ENCODE data around the gene KRAS. TPM values are rescaled to one million over a fixed set of nuclear protein-coding genes. Genes with fewer than 3 reads are reported as not detected.
A peak's percentile ranks its signal among the peaks of the same experiment; 100 is the strongest.

KRAS gene
- total RNA-seq, 4 donors from 2014 or later, result 4.6 to 39.5 (median 23.8) TPM

GRCh38 chr12:25197608-25198007, 53.1 kb downstream of the KRAS start:
- Histone ChIP-seq H3K4me1 (peaks cover 0 to 4% of the 10 kb centered on the region in 2 donors), H3K9me3 (no peaks in the 10 kb centered on the region), H3K4me3 (no peak overlapping the region), H3K27me3 (no peaks in the 10 kb centered on the region), H3K27ac (no peak overlapping the region), H3K36me3 (no peaks in the 10 kb centered on the region)
- intact Hi-C loops (cut with DNase I; ENCODE audit: low total_unique reads), result no loop called here
- no peak for DNase-seq
- TF ChIP-seq CTCF (IDR thresholded peaks at IDR 0.05), result no peak
- no peak for TF ChIP-seq POLR2A (IDR thresholded peaks at IDR 0.05)

- Histone ChIP-seq H3K4me3 (peak within 1 kb of the TSS; percentile 60 to 77), H3K36me3 (no peaks in the 10 kb centered on the region), H3K27ac (peak within 1 kb of the TSS; percentile 91 to 92), H3K4me1 (peaks cover 0 to 4% of the 10 kb centered on the region in 2 donors), H3K9me3 (no peaks in the 10 kb centered on the region), H3K27me3 (no peaks in the 10 kb centered on the region)
- intact Hi-C loops (cut with DNase I; ENCODE audit: low total_unique reads), result no loop called here
- peak in 1 of 4 experiments; percentile 18 for TF ChIP-seq CTCF (IDR thresholded peaks at IDR 0.05)
- peak; percentile 84 to 85 for TF ChIP-seq POLR2A (IDR thresholded peaks at IDR 0.05)
- DNase-seq, result peak; percentile 98
Observed at GRCh38 chr12:25195056-25195971, 55.4 kb downstream of the KRAS start, which contains the start of the genes DNAI7 and ETFRF1. Gene DNAI7 (minus strand): TSS chr12:25195160. CDS start chr12:25195078, 82 bp downstream. Gene ETFRF1 (plus strand): TSS chr12:25195237. CDS start chr12:25203957, 8,720 bp downstream.

- no peaks in the 10 kb centered on the region for H3K27me3 ChIP-seq
- H3K4me1 ChIP-seq, result peaks cover 0 to 4% of the 10 kb centered on the region in 2 donors
- H3K9me3 ChIP-seq, result no peaks in the 10 kb centered on the region
- DNase-seq, result no peak
- H3K36me3 ChIP-seq, result no peaks in the 10 kb centered on the region
- H3K27ac ChIP-seq, result peak overlapping the region; percentile 91 to 92
- intact Hi-C loops (cut with DNase I; ENCODE audit: low total_unique reads), result no loop called here
- peak overlapping the region; percentile 60 to 77 for H3K4me3 ChIP-seq
- TF ChIP-seq CTCF (IDR thresholded peaks at IDR 0.05) (no peak), POLR2A (IDR thresholded peaks at IDR 0.05) (no peak)
Observed at GRCh38 chr12:25194722-25195055, 56.0 kb downstream of the KRAS start.

GRCh38 chr12:25194214-25194613, 56.5 kb downstream of the KRAS start:
- Histone ChIP-seq H3K27ac (no peak overlapping the region), H3K4me1 (peaks cover 0 to 4% of the 10 kb centered on the region in 2 donors), H3K9me3 (no peaks in the 10 kb centered on the region), H3K27me3 (no peaks in the 10 kb centered on the region), H3K36me3 (no peaks in the 10 kb centered on the region), H3K4me3 (peak overlapping the region in 1 of 2 donors; percentile 60)
- TF ChIP-seq CTCF (IDR thresholded peaks at IDR 0.05) (no peak), POLR2A (IDR thresholded peaks at IDR 0.05) (no peak)
- intact Hi-C loops (cut with DNase I; ENCODE audit: low total_unique reads), result no loop called here
- DNase-seq, result no peak

GRCh38 chr12:25190793-25191192, 59.9 kb downstream of the KRAS start:
- Histone ChIP-seq H3K27me3 (no peaks in the 10 kb centered on the region), H3K4me3 (no peak overlapping the region), H3K9me3 (no peaks in the 10 kb centered on the region), H3K27ac (no peak overlapping the region), H3K4me1 (peaks cover 0 to under 1% of the 10 kb centered on the region in 2 donors), H3K36me3 (no peaks in the 10 kb centered on the region)
- no peak for TF ChIP-seq CTCF (IDR thresholded peaks at IDR 0.05)
- TF ChIP-seq POLR2A (IDR thresholded peaks at IDR 0.05), result no peak
- intact Hi-C loops (cut with DNase I; ENCODE audit: low total_unique reads), result no loop called here
- DNase-seq, result no peak
